CD4-positive, CD25-positive, alpha-beta regulatory T cell (primary cell): Measurements from ENCODE around the gene DNAJA3. TPM values are rescaled to one million over a fixed set of nuclear protein-coding genes. Genes with fewer than 3 reads are reported as not detected.
A peak's percentile ranks its signal among the peaks of the same experiment; 100 is the strongest.

ENCODE experiments used
- ATAC-seq, 2 donors: fragments of 150-1000 bp; cut with Tn5 transposase; one replicate each; pipeline ENCODE4 v1.10.0; 2021; ENCODE audit warnings: low read depth in 2 of 2, moderate number of reproducible peaks in 2 of 2, moderate library complexity in 1 of 2
- DNase-seq, 3 donors: peaks; one replicate each; pipeline versions ENCODE4 v3.0.0 to v3.0.0-alpha.2; 2012 to 2022; ENCODE audit warnings: mixed read lengths in 1 of 3
- H3K27ac ChIP-seq: one replicate; pipeline ENCODE4 v1.7.0; 2013; ENCODE audit warnings: mild to moderate bottlenecking, low read length; ENCODE audit not compliant: insufficient read depth, poor library complexity, severe bottlenecking
- H3K27me3 ChIP-seq: one replicate; pipeline ENCODE4 v1.7.0; 2013; ENCODE audit warnings: low read length; ENCODE audit not compliant: control insufficient read depth, insufficient read depth
- H3K36me3 ChIP-seq: one replicate; pipeline ENCODE4 v1.7.0; 2013; ENCODE audit warnings: mild to moderate bottlenecking, low read length, moderate library complexity; ENCODE audit not compliant: control insufficient read depth, insufficient read depth
- H3K4me1 ChIP-seq: 2 replicates; pipeline ENCODE4 v1.7.0; 2013; ENCODE audit warnings: mild to moderate bottlenecking, low read length; ENCODE audit not compliant: insufficient read depth, control insufficient read depth, poor library complexity, severe bottlenecking
- H3K4me3 ChIP-seq: one replicate; pipeline ENCODE4 v1.7.0; 2013; ENCODE audit warnings: low read depth, mild to moderate bottlenecking, low read length, moderate library complexity
- H3K9me3 ChIP-seq, 2 experiments: 1 replicate in 1 of 2; 2 replicates in 1 of 2; pipeline ENCODE4 v1.7.0; 2013; ENCODE audit warnings: low read length in 2 of 2, mild to moderate bottlenecking in 1 of 2, moderate library complexity in 1 of 2; ENCODE audit not compliant: control insufficient read depth in 2 of 2
- H3K27ac Mint-ChIP-seq, 3 donors: one replicate each; pipeline ENCODE4 v1.8.0; 2020 to 2022; ENCODE audit warnings: mild to moderate bottlenecking in 3 of 3, mixed read lengths in 3 of 3, moderate library complexity in 2 of 3
- H3K27me3 Mint-ChIP-seq: one replicate; pipeline ENCODE4 v1.8.0; 2022; ENCODE audit warnings: mild to moderate bottlenecking, mixed read lengths
- H3K36me3 Mint-ChIP-seq: one replicate; pipeline ENCODE4 v1.8.0; 2020; ENCODE audit warnings: mixed read lengths
- H3K4me1 Mint-ChIP-seq, 4 donors: one replicate each; pipeline ENCODE4 v1.8.0; 2020 to 2022; ENCODE audit warnings: mixed read lengths in 4 of 4, mild to moderate bottlenecking in 1 of 4
- H3K4me3 Mint-ChIP-seq, 4 donors: one replicate each; pipeline ENCODE4 v1.8.0; 2020 to 2022; ENCODE audit warnings: mild to moderate bottlenecking in 4 of 4, mixed read lengths in 4 of 4, moderate library complexity in 3 of 4
- H3K9me3 Mint-ChIP-seq, 7 donors: one replicate each; pipeline ENCODE4 v1.8.0; 2020 to 2022; ENCODE audit warnings: mixed read lengths in 7 of 7, mild to moderate bottlenecking in 3 of 7, moderate library complexity in 2 of 7
- polyA plus RNA-seq, 4 donors: library from polyadenylated mRNA; unstranded; fragments of 300-500 nt; fragmentation: Illumina TruSeq; gene quantifications; one replicate each; pipeline ENCODE4 v1.2.3, GENCODE V29; 2021
- total RNA-seq: library from RNA; stranded (reverse); gene quantifications from one replicate; pipeline ENCODE4 v1.2.3, GENCODE V29; 2022

DNAJA3 gene
- total and polyA plus RNA-seq, 5 donors from 2014 or later: 27.0 to 49.7 (median 38.1) TPM

DNA sequence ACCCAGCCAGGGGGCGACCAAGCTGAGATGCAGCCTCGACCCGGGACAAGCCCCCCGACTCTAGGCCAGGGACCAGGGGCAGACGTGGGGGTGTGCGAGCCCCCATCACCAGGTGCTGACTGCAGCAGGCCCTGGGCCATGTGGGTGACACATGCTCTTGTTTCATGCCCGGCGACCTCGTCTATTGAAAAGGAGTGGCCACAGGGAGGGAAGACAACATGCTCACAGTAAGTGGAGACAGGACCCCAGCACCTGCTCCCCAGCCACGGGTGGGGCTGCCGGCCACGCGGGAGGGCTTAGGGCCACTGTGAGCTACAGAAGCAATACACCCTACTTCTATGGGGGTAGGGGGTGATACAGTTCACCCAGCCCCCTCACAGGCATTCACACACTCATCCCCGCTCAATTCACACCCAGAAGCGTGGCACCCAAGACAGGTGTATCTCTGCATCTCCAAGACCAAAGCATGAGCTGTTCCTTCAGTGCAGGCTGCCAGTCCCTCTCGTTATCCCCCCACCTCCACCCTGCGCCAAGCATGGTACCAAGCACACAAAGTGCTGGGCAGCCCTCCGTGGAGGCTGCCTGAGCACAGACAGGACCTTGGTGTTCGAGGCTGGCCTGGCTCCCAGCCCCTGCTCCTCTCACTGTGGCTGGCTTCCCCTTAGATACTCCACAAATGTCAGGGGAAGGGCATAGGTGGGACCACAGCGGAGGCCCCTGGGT lies 40.4 kb upstream of the DNAJA3 start:
- peaks cover under 1% of the 10 kb centered on the region for H3K4me1 ChIP-seq
- H3K9me3 Mint-ChIP-seq: peaks cover 0 to 3% (median 0%) of the 10 kb centered on the region in 7 donors
- H3K36me3 ChIP-seq: peaks cover 72% of the 10 kb centered on the region
- H3K27ac ChIP-seq: no peak overlapping the region
- H3K4me1 Mint-ChIP-seq: peaks cover 0 to 2% (median 0%) of the 10 kb centered on the region in 4 donors
- H3K9me3 ChIP-seq: no peaks in the 10 kb centered on the region
- no peaks in the 10 kb centered on the region for H3K27me3 Mint-ChIP-seq
- H3K27ac Mint-ChIP-seq: peak overlapping the region in 2 of 3 donors; percentile 26 to 31
- no peak overlapping the region for H3K4me3 Mint-ChIP-seq
- no peak overlapping the region for H3K4me3 ChIP-seq
- no peak for DNase-seq
- no peaks in the 10 kb centered on the region for H3K27me3 ChIP-seq
- ATAC-seq: no peak
- H3K36me3 Mint-ChIP-seq: peaks cover 6% of the 10 kb centered on the region

DNA sequence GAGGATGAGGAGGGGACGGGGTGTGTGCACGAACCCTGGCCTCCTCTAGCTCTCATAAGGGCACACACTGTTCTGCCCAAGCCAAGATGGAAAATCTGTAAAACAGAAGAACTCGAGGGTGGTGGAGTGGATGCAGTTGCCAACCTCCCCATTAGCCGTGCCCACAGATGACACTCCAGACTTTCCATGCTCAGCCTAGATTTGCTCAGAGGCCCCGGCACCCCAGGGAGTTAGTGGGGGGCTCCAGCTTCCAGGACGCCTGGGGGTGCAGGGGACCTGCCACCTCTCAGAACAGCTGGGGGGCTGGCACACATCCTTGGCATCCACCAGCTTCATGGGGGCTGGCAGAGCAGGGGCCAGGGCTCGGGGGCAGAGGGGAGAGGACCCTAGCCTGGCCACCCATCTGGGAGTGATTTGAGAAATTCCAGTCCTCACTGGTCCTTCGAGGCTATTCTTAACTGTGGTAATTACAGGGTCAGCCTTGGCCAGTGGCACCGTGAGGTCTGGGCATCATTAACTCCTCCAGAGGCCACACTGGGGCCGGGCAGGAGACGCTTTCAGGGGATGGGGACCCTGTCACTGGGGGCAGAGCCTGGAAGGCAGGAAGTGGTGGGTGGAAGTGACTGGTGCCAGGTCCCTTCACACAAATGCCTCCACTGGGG lies 39.7 kb upstream of the DNAJA3 start:
- Histone ChIP-seq H3K4me1 (no peaks in the 10 kb centered on the region), H3K27me3 (no peaks in the 10 kb centered on the region), H3K9me3 (no peaks in the 10 kb centered on the region), H3K27ac (no peak overlapping the region), H3K36me3 (peaks cover 72% of the 10 kb centered on the region), H3K4me3 (no peak overlapping the region)
- ATAC-seq (no peak), DNase-seq (no peak)
- Mint-ChIP-seq H3K36me3 (peaks cover 7% of the 10 kb centered on the region), H3K27me3 (no peaks in the 10 kb centered on the region), H3K9me3 (peaks cover 0 to 3% (median 0%) of the 10 kb centered on the region in 7 donors), H3K4me3 (no peak overlapping the region), H3K4me1 (peaks cover 0 to 2% (median 0%) of the 10 kb centered on the region in 4 donors), H3K27ac (peak overlapping the region in 1 of 3 donors; percentile 26)

DNA sequence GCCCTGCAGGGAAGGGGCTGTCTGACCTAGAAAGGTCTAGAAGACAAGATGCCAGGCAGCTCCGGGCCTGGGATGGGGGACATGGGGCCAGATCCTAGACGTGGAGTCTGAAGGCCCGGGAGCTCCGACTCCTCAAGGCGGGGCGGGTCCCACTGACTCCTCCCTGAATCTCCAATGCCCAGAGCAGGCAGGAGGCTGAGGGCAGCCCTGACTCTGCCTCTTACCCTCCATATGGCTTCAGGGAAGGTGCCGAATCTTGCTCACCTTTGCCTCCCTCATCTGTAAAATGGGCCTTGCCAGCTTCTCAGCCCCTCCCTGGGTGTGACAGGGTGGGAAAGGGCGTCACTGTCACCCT lies 39.2 kb upstream of the DNAJA3 start:
- no peaks in the 10 kb centered on the region for H3K27me3 Mint-ChIP-seq
- peaks cover 0 to 2% (median 0%) of the 10 kb centered on the region in 4 donors for H3K4me1 Mint-ChIP-seq
- H3K9me3 Mint-ChIP-seq: peaks cover 0 to 2% (median 0%) of the 10 kb centered on the region in 7 donors
- no peaks in the 10 kb centered on the region for H3K27me3 ChIP-seq
- ATAC-seq: no peak
- H3K27ac Mint-ChIP-seq: peak overlapping the region in 1 of 3 donors; percentile 63
- no peak overlapping the region for H3K27ac ChIP-seq
- no peaks in the 10 kb centered on the region for H3K4me1 ChIP-seq
- DNase-seq: no peak
- no peak overlapping the region for H3K4me3 Mint-ChIP-seq
- H3K36me3 ChIP-seq: peaks cover 68% of the 10 kb centered on the region
- H3K36me3 Mint-ChIP-seq: peaks cover 7% of the 10 kb centered on the region
- H3K4me3 ChIP-seq: no peak overlapping the region
- no peaks in the 10 kb centered on the region for H3K9me3 ChIP-seq

DNA sequence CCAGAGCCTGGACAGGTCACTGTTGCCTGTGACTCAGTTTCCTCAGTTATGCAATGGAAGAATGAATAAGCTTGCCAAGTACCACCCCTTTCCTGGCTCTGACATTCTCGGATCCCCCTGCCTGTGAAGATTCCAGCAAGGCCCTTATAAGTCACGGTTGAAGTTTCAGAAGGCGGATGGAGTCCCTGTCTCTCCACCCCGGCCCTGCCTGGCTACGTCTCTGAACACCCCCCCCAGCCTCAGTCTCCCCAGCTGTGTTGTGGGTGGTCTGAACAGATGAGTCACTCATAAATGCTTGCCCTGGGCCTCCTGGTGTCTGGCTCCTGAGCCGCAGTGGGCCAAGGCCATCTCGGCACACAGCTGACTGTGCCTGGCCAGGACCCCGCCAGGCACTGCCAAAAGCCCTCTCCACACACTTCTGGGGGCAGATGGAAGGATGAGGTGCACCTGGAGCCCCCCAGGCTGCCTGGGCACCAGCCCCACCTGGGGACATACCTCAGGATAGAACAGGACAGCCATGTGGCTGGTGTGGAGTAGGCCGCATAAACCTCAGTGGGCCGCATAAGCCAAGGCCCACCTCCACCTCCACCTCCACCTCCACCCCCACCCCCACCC lies 38.6 kb upstream of the DNAJA3 start:
- H3K36me3 ChIP-seq: peaks cover 71% of the 10 kb centered on the region
- Mint-ChIP-seq H3K27me3 (no peaks in the 10 kb centered on the region), H3K9me3 (peaks cover 0 to 2% (median 0%) of the 10 kb centered on the region in 7 donors), H3K27ac (peak overlapping the region in 1 of 3 donors; percentile 63), H3K36me3 (peaks cover 7% of the 10 kb centered on the region), H3K4me3 (no peak overlapping the region), H3K4me1 (peaks cover 0 to 2% (median 0%) of the 10 kb centered on the region in 4 donors)
- ATAC-seq: no peak
- H3K4me1 ChIP-seq: peaks cover 4% of the 10 kb centered on the region
- no peaks in the 10 kb centered on the region for H3K27me3 ChIP-seq
- H3K4me3 ChIP-seq: no peak overlapping the region
- no peak for DNase-seq
- H3K27ac ChIP-seq: no peak overlapping the region
- no peaks in the 10 kb centered on the region for H3K9me3 ChIP-seq

DNA sequence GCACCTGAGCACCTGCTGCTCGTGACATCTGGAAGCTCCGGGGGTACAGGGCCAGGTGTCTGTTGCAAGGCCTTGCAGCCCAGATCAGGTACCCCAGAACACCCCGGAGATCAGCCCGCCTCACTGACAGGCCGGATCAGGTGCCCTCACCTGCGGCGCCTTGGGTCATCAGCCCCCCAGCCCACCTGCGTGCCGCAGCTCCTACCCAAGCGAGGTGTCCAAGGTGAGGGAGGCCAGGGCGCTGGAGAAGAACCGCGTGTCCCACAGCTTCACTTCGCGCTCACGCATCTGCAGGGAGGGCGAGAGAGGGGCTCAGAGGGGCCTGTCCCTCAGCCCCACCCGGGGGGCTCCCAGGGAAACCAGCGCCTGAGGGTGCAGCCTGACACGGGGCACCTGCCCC lies 37.9 kb upstream of the DNAJA3 start:
- peaks cover 7% of the 10 kb centered on the region for H3K36me3 Mint-ChIP-seq
- Histone ChIP-seq H3K27me3 (no peaks in the 10 kb centered on the region), H3K27ac (no peak overlapping the region), H3K4me3 (no peak overlapping the region), H3K9me3 (no peaks in the 10 kb centered on the region), H3K36me3 (peaks cover 74% of the 10 kb centered on the region), H3K4me1 (peaks cover 5% of the 10 kb centered on the region)
- ATAC-seq: no peak
- H3K27ac Mint-ChIP-seq: no peak overlapping the region
- no peaks in the 10 kb centered on the region for H3K27me3 Mint-ChIP-seq
- DNase-seq: no peak
- no peak overlapping the region for H3K4me3 Mint-ChIP-seq
- peaks cover 0 to 2% (median 0%) of the 10 kb centered on the region in 7 donors for H3K9me3 Mint-ChIP-seq
- H3K4me1 Mint-ChIP-seq: peaks cover 0 to 4% (median 0%) of the 10 kb centered on the region in 4 donors

DNA sequence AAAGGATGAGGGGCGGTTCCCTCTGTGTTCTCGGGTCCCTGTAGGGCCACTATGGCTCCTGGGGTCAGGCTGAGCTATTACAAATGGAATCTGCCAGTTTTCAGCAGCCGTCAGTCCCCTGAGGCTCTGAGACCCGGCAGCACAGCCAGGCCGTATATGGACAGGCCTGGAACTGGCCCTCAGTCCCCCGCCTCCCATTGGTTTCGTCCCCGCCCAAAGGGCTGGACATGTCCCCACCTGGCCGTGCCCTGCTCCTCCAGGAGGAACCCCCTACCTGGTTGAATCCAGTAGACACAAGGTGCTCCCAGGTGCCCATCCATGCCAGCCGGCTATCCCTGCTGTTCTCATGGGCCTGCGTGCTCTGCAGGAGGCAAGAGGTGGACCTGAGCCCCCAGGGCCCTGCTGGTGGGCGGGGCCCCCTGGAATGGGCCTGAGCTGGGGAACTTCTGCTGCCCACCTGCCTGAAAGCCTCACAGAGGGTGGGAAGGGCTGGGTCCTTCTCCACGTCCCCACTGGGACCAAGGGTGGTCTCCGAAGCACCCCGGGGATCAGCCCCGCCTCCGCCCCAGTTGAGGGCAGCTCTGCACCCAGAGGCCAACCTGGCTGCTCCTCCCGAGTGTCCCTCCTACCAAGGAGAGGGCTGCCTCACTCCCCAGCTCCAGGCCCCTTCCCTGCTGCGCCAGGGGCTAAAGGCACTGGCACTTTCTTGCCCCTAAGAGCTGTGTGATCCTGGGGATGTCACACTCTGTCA lies 37.2 kb upstream of the DNAJA3 start:
- no peak overlapping the region for H3K27ac ChIP-seq
- Mint-ChIP-seq H3K4me1 (peaks cover 0 to 2% (median 0%) of the 10 kb centered on the region in 4 donors), H3K36me3 (peaks cover 7% of the 10 kb centered on the region), H3K9me3 (peaks cover 0 to 2% (median 0%) of the 10 kb centered on the region in 7 donors), H3K27me3 (no peaks in the 10 kb centered on the region), H3K4me3 (no peak overlapping the region), H3K27ac (no peak overlapping the region)
- no peak overlapping the region for H3K4me3 ChIP-seq
- H3K36me3 ChIP-seq: peaks cover 76% of the 10 kb centered on the region
- H3K27me3 ChIP-seq: no peaks in the 10 kb centered on the region
- no peaks in the 10 kb centered on the region for H3K9me3 ChIP-seq
- ATAC-seq (no peak), DNase-seq (no peak)
- peaks cover 5% of the 10 kb centered on the region for H3K4me1 ChIP-seq
